Fibroblast of lung (primary cell): ENCODE data around the gene RNGTT. TPM values are rescaled to one million over a fixed set of nuclear protein-coding genes. Genes with fewer than 3 reads are reported as not detected.

Experiments used
- DNase-seq, 2 donors: peaks; one replicate each; pipeline versions ENCODE4 v3.0.0 to v3.0.0-alpha.2; 2010; ENCODE audit warnings: low read depth in 2 of 2
- H2AFZ ChIP-seq: 2 replicates; pipeline ENCODE4 v1.5.1; 2012; ENCODE audit warnings: low read length, control low read depth, inconsistent platforms
- H3K27ac ChIP-seq: 2 replicates; pipeline ENCODE4 v1.5.1; 2011; ENCODE audit warnings: low read length, control low read depth; ENCODE audit not compliant: insufficient read depth
- H3K27me3 ChIP-seq: 2 replicates; pipeline ENCODE4 v1.5.1; 2011; ENCODE audit warnings: mild to moderate bottlenecking, low read length; ENCODE audit not compliant: control insufficient read depth, insufficient read depth
- H3K36me3 ChIP-seq: 2 replicates; pipeline ENCODE4 v1.5.1; 2011; ENCODE audit warnings: low read length; ENCODE audit not compliant: control insufficient read depth, insufficient read depth
- H3K4me1 ChIP-seq: 2 replicates; pipeline ENCODE4 v1.5.1; 2011; ENCODE audit warnings: low read length; ENCODE audit not compliant: control insufficient read depth, insufficient read depth; ENCODE audit errors: extremely low read depth
- H3K4me2 ChIP-seq: 2 replicates; pipeline ENCODE4 v1.5.1; 2011; ENCODE audit warnings: low read length, control low read depth; ENCODE audit not compliant: insufficient read depth; ENCODE audit errors: extremely low read depth
- H3K4me3 ChIP-seq, 4 experiments: fragments of 200-600 bp in 1 of 4; sonication (generic) in 1 of 4; replicated peaks in 1 of 4; 2 replicates each; pipeline ENCODE4 v1.5.1; 2011 to 2016; ENCODE audit warnings: low read length in 4 of 4, low read depth in 3 of 4, mild to moderate bottlenecking in 3 of 4, control low read depth in 2 of 4, inconsistent platforms in 1 of 4, mixed read lengths in 1 of 4; ENCODE audit not compliant: insufficient read depth in 1 of 4; ENCODE audit errors: control extremely low read depth in 1 of 4
- H3K79me2 ChIP-seq: 2 replicates; pipeline ENCODE4 v1.5.1; 2012; ENCODE audit warnings: mild to moderate bottlenecking, low read length, inconsistent platforms; ENCODE audit not compliant: control insufficient read depth, insufficient read depth
- H3K9ac ChIP-seq: 2 replicates; pipeline ENCODE4 v1.5.1; 2011; ENCODE audit warnings: mild to moderate bottlenecking, low read length, control low read depth; ENCODE audit not compliant: insufficient read depth
- H3K9me3 ChIP-seq: 2 replicates; pipeline ENCODE4 v1.5.1; 2012; ENCODE audit warnings: low read depth, low read length; ENCODE audit not compliant: control insufficient read depth, insufficient read depth
- H4K20me1 ChIP-seq: 2 replicates; pipeline ENCODE4 v1.5.1; 2011; ENCODE audit warnings: low read length; ENCODE audit not compliant: control insufficient read depth, insufficient read depth; ENCODE audit errors: extremely low read depth
- CTCF ChIP-seq, 2 donors: IDR thresholded peaks in 1 of 2; conservative IDR thresholded peaks in 1 of 2; 1 replicate in 1 of 2; 2 replicates in 1 of 2; pipeline ENCODE4 v1.5.1; 2011 to 2012; ENCODE audit warnings: low read length in 2 of 2, control low read depth in 1 of 2, inconsistent platforms in 1 of 2, low read depth in 1 of 2, mild to moderate bottlenecking in 1 of 2
- EZH2 ChIP-seq: IDR thresholded peaks from 2 replicates; pipeline ENCODE4 v1.5.1; 2012; ENCODE audit warnings: low read length, control low read depth, mild to moderate bottlenecking; ENCODE audit errors: missing control alignments
- polyA plus RNA-seq, 2 donors: library from polyadenylated mRNA; depleted of rRNA in 1 of 2; stranded (reverse) in 1 of 2; unstranded in 1 of 2; fragments of >200 nt; gene quantifications; 2 replicates each; pipeline ENCODE4 v1.2.1, GENCODE V29; 2011 to 2012; ENCODE audit warnings: missing spikeins in 1 of 2
- total RNA-seq: library from RNA; depleted of rRNA; stranded (reverse); fragments of >200 nt; gene quantifications from 2 replicates; pipeline ENCODE4 v1.2.1, GENCODE V29; 2014

Gene RNGTT
- total and polyA plus RNA-seq, 2 donors (not counting 1 experiment from before 2014, with no cell fraction given): 10.7 to 12.7 TPM

- Histone ChIP-seq H3K4me3 (no peak overlapping the region), H3K79me2 (no peaks in the 10 kb centered on the region), H3K9me3 (no peaks in the 10 kb centered on the region), H3K4me1 (no peaks in the 10 kb centered on the region), H3K27me3 (no peaks in the 10 kb centered on the region), H3K36me3 (no peaks in the 10 kb centered on the region), H3K27ac (no peak overlapping the region), H3K4me2 (no peak overlapping the region), H4K20me1 (no peaks in the 10 kb centered on the region), H2AFZ (no peak overlapping the region), H3K9ac (no peak overlapping the region)
- no peak for TF ChIP-seq CTCF (conservative IDR thresholded peaks at IDR 0.05 in 1 of 2, IDR thresholded peaks at IDR 0.05 in 1 of 2; ENCODE audit: low read depth in 1 of 2, low read length in 2 of 2)
- no peak for TF ChIP-seq EZH2
- peak in 1 of 2 donors; percentile 28 for DNase-seq
Observed at GRCh38 chr6:88922775-88923548, 40.5 kb downstream of the RNGTT start.

GRCh38 chr6:88921734-88922133 is 41.7 kb downstream of the RNGTT start:
- H3K36me3 ChIP-seq: no peaks in the 10 kb centered on the region

More at GRCh38 chr6:88921734-88922133, 41.7 kb downstream of the RNGTT start:
- no peak overlapping the region for H3K4me2 ChIP-seq
- no peaks in the 10 kb centered on the region for H3K79me2 ChIP-seq
- H3K4me1 ChIP-seq: no peaks in the 10 kb centered on the region
- no peak overlapping the region for H3K9ac ChIP-seq
- DNase-seq: no peak
- no peaks in the 10 kb centered on the region for H3K9me3 ChIP-seq
- TF ChIP-seq CTCF (conservative IDR thresholded peaks at IDR 0.05 in 1 of 2, IDR thresholded peaks at IDR 0.05 in 1 of 2; ENCODE audit: low read depth in 1 of 2, low read length in 2 of 2) (no peak), EZH2 (no peak)
- no peaks in the 10 kb centered on the region for H3K27me3 ChIP-seq
- H3K4me3 ChIP-seq: no peak overlapping the region
- no peaks in the 10 kb centered on the region for H4K20me1 ChIP-seq
- H3K27ac ChIP-seq: no peak overlapping the region
- no peak overlapping the region for H2AFZ ChIP-seq
